ENCODE measurements around the gene CNTN3.

Gene CNTN3

GRCh38 chr3:74646094-74646493 is 31.6 kb upstream of the CNTN3 start:
- no peak for TF ChIP-seq CTCF (IDR thresholded peaks at IDR 0.05; ENCODE audit: low read depth, low read length, missing control alignments)
- no peak overlapping the region for H3K4me3 ChIP-seq (replicated peaks; ENCODE audit: low read depth, low read length)

DNA sequence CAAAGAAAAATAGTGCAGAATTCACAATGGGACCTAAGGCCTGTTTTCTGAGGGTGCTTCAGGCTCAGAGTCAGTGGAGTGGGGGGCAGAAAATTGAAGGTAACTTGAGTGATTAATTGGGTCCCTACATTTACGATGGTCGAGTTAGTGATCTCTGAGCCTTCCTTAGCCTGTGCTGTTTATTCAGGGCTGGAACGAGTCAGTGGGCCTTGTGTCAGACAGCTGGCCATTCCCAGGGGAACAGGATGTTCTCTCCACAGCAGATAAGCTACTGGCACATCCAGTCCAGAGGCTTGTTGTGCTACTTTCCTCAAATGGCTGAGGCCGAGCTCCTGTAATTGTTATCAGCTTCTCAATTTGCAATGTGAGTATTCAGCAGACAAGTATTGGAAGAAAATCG is 29.2 kb upstream of the CNTN3 start:
- TF ChIP-seq CTCF (IDR thresholded peaks at IDR 0.05; ENCODE audit: low read depth, low read length, missing control alignments): no peak
- no peak for DNase-seq (ENCODE audit: extremely low read depth, low read depth)
- no peak overlapping the region for H3K4me3 ChIP-seq (replicated peaks; ENCODE audit: low read depth, low read length)

More at GRCh38 chr3:74646094-74646493, 31.6 kb upstream of the CNTN3 start:
- no peak for DNase-seq (ENCODE audit: extremely low read depth, low read depth)

DNA sequence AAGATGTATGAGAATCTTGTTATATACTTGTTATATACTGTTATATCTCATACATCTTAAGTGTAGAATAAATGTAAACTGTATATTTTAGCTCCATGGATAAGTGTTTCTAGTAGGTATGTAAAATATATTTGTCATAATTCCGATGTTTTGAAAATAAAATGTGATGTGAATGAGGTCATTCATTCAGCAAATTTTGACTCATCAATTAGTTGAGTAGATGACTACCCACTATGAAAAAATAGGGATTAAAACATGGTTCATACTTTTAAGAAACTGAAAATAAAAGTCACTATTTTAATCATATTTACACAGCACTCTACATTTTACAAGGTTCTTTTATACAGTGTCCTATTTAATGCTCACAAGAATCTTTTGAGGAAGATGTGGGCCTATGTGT is 28.4 kb upstream of the CNTN3 start:
- DNase-seq (ENCODE audit: extremely low read depth, low read depth): no peak
- no peak for TF ChIP-seq CTCF (IDR thresholded peaks at IDR 0.05; ENCODE audit: low read depth, low read length, missing control alignments)
- H3K4me3 ChIP-seq (replicated peaks; ENCODE audit: low read depth, low read length): no peak overlapping the region

DNA sequence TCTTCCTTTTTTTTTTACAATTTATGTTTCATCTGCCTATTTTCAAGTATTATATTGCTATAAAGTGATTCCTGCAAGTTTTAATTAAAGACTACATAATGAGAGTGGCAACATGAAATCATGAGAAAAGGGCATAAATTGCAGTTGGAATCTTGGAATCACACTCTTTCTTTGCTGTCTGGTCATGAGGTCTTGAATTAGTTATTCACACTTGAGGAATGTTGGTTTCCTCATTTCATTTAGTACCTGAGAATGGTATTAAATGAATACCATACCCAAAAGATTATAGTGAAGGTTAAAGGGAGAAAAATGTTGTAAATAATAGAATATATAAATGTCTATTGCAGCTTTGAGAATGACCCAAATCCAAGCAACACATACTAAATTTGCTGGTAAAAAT is 25.8 kb upstream of the CNTN3 start:
- DNase-seq (ENCODE audit: extremely low read depth, low read depth): no peak
- TF ChIP-seq CTCF (IDR thresholded peaks at IDR 0.05; ENCODE audit: low read depth, low read length, missing control alignments): no peak
- no peak overlapping the region for H3K4me3 ChIP-seq (replicated peaks; ENCODE audit: low read depth, low read length)

GRCh38 chr3:74639681-74640080 is 25.2 kb upstream of the CNTN3 start:
- no peak for DNase-seq (ENCODE audit: extremely low read depth, low read depth)
- H3K4me3 ChIP-seq (replicated peaks; ENCODE audit: low read depth, low read length): no peak overlapping the region
- TF ChIP-seq CTCF (IDR thresholded peaks at IDR 0.05; ENCODE audit: low read depth, low read length, missing control alignments): no peak

DNA sequence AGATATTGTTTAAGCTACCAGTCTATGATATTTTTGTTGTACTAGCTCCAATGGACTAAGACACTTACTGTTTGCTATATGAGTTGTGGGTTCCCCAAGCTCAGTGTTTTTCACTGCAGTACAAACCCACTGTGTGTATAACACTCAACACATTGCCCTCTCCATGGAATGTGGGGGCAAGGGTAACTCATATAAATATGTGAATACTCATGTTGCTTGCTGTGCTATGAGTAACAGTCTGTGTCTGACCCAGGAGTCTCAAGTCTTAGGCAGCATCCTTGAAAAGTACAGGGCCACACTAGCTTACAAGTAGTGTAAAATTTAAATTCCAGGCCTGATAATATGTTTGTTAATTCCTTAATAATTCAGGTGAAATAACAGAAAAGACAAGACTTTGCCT is 22.5 kb upstream of the CNTN3 start:
- no peak for TF ChIP-seq CTCF (IDR thresholded peaks at IDR 0.05; ENCODE audit: low read depth, low read length, missing control alignments)
- no peak for DNase-seq (ENCODE audit: extremely low read depth, low read depth)
- H3K4me3 ChIP-seq (replicated peaks; ENCODE audit: low read depth, low read length): no peak overlapping the region

- TF ChIP-seq CTCF (IDR thresholded peaks at IDR 0.05; ENCODE audit: low read depth, low read length, missing control alignments): no peak
- DNase-seq (ENCODE audit: extremely low read depth, low read depth): no peak
- H3K4me3 ChIP-seq (replicated peaks; ENCODE audit: low read depth, low read length): no peak overlapping the region
Measured at GRCh38 chr3:74633021-74633420, 18.6 kb upstream of the CNTN3 start.
